Cardiac septum (tissue), 1 donor: Measurements from ENCODE around the gene ZSCAN31. TPM values are rescaled to one million over a fixed set of nuclear protein-coding genes. Genes with fewer than 3 reads are reported as not detected.
A peak's percentile ranks its signal among the peaks of the same experiment; 100 is the strongest.
"Not testable (repeated sequence)": the region's sequence is repeated elsewhere in the genome, so short reads cannot be mapped to it uniquely, and the experiment has no call there.

Experiments used
- DNase-seq: peaks from one replicate; pipeline ENCODE4 v3.0.0-alpha.2; 2020; ENCODE audit warnings: low spot score
- intact Hi-C: fragments of 100-400 bp; cut with DNase I; formaldehyde crosslinking; loops from one replicate; pipeline ENCODE4 v1.14.0; 2022
- total RNA-seq: library from RNA; stranded (reverse); fragmentation: NEBNext Ultra II Directional; extraction: Animal tissue kit (Norgen Biotek cat#: 25700); gene quantifications from one replicate; pipeline ENCODE4 v1.2.1, GENCODE V29; 2021
- donor health status: DM: no; HTN: no; CAD: no.

The ZSCAN31 gene
- total RNA-seq, 1 donor from 2014 or later, result 7.1 TPM

DNA sequence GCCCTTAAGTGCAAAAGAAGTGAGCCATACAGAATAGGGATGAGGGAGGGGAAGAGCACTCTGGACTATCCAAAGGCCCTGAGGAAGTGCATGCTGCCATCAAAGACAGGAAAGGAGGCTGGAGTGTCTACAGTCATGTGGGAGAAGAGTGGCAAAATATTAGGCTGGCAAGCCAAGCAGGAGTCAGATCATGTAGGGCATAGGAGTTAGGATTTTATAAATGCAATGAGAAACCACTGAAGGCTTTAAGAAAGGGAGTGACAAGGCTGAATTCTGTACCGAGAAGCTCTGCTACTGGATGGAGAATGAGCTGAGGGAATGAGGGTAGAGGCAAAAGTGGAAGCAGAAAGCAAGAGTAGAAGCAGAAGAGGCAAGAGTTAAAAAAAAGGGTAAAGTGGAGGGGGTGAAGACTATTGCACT is 2.3 kb downstream of the ZSCAN31 start:
- intact Hi-C loops, result loop anchor here (10.0 kb wide), 1 partner anchor 949 kb away; the partner anchor contains the start of gene ZNF391
- no peak for DNase-seq

DNA sequence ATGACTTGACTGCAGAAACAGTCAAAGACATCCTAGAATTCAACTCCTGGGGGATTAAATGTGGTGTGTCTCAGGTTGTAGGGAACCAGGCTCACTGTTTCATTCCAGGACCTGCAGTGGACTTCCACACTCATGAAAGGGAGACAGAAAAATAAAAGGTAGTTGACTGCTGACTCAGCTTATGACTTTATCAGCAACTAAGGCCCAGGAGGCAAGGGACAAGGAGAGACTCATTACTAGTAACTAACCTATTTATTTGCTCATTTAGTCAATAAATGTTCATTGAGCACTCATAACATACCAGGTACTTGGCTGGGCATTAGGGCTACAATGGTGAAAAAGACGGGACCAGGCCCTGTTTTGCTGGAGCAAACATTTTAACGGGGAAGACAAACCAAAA is 2.9 kb downstream of the ZSCAN31 start:
- intact Hi-C loops, result loop anchor here (10.0 kb wide), 1 partner anchor 948 kb away; the partner anchor contains the start of gene ZNF391
- DNase-seq, result no peak

DNA sequence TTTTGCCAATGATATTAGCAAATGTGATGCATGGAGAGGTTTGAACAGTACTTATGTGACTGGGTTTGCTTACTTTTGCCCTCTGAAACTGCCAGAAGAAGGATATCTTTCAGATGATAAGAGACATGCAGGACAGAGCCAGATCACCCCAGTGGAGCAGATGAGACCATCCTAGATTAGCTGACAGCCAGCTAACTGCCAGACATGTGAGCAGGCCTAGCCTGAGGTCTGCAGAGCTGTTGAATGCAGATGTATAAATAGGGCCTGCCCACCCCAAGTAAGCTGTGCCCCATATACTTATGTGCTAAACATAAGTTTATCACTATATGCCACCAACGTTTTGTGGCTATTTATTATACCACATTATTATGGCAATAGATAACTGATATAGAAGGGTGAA is 5.9 kb downstream of the ZSCAN31 start:
- intact Hi-C loops, result loop anchor here (10.0 kb wide), 1 partner anchor 945 kb away; the partner anchor contains the start of gene ZNF391

DNA sequence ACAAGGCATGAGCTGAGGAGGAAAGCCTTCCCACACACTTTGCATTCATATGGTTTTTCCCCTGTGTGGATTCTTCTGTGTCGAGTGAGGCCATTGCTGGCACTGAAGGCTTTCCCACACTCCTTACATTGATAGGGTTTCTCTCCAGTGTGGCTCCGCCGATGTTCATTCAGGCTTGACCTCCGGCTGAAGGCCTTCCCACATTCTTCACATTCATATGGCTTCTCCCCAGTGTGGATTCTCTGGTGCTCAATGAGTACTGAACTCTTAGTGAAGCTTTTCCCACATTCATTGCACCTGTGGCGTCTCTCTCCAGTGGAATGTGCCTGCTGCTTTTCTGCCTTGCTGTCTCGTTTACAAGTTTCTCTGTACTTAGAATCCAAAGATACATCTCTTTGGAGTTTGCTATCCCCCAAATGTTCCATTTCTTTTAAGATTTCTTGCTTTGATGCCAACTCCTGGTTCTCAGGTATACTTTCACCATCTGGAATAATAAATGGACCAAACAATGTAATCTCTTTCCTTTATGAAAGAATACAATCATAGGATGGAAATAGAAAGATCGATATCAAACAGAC is 9.5 kb downstream of the ZSCAN31 start:
- intact Hi-C loops, result no loop called here
- DNase-seq, result no peak

More for the DNA sequence above, 5.9 kb downstream of the ZSCAN31 start:
- no peak for DNase-seq

DNA sequence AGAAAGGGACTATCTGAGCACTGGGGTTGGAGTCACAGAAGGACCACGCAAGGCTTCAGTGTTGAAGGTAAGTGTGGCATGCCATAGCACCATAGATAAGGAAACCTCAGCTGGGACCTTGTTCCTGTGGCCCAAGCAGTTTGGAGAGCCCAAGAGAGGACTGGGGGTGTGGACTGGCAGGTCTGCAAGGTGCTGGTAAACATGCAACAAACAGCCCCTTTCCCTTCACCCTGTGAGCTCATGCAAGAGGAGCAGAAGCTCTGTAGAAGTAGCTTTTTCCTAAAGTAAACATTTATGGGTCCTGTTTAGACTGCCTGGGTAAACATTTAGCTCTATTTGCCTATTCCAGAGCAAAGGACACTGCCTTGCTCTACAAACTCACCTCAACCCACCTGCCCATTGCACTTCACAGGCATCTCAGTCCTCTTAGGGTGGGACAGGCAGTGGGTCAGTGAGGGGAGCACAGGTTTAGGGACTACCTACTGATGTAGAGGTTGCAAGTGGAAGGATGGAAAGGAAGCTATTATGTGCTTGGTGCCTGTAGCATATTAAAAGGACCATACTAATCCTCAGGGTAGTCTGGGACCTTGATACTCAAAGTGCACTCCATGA is 12.0 kb downstream of the ZSCAN31 start:
- DNase-seq, result no peak

DNA sequence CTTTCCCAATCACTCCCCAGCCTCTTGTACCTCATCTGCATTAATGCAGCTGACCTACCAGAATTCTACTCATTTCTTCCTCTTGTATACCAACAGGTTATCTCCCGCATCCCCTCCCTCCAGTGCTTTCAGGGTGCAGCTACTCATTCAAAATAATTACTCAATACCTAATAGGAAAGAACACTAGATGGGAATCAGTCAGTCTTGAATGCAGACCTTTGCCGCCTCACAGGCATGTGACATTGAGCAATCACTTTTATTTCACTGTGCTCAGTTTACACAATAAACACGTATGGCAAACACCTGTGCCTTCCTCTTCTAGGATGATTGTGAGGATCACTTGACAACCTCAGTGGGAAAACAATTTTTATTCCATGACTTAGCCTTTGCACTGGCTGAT is 13.3 kb downstream of the ZSCAN31 start:
- intact Hi-C loops, result no loop called here
- no peak for DNase-seq

More for the DNA sequence above, 12.0 kb downstream of the ZSCAN31 start:
- intact Hi-C loops, result no loop called here

DNA sequence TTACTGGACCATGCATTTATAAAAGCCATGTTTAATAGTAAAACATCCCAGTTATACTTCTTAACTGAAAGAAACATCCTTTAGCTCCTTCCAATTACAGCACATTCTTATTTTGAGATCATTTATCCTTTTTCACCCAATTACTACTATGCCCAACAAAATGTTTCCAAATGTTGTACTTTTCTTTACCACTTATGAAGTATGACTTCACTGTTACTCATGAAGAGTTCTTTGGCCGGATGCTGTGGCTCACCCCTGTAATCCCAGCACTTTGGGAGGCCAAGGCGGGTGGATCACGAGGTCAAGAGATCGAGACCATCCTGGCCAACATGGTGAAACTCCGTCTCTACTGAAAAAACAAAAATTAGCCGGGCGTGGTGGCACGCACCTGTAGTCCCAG is 18.1 kb downstream of the ZSCAN31 start:
- intact Hi-C loops, DNase-seq: not testable (repeated sequence)

DNA sequence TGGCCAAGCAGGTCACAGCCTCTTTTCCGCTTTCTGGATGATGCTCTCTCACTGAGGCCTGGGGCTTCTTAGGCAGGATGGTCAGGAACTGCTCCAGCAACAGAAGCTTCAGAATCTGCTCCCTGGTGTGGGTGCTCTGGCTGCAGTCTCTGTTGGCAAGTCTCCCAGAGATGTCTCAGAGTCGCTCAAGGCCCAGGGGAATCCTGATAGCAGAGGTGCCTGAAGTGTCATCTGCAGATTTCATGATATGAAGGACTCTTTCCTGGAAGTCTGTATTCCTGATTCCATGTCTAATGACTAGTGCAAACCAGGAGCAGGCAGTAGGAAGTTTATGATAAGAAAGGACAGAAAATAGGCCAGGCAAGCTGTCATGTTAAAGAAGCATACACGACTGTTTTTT is 20.3 kb downstream of the ZSCAN31 start:
- intact Hi-C loops, result no loop called here
- no peak for DNase-seq

DNA sequence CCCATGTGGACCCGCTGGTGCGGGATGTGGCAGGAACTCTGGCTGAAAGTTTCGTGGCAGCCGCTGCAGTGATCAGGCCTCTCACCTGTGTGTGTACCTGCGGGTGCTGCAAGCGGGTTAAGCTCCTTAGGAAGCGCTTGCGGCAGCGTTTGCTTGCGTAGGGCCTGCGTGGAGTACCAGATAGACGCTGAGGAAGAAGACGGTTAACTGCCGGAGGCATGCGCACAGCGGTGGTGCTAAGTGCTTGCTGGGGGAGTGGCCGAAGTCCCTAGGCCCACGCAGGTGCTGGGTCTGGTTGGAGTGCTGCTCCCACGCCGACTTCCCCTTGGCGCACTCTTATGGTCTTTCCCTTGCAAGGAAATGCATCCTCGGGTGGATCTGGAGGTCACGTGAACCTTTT is 23.0 kb downstream of the ZSCAN31 start:
- intact Hi-C loops, result no loop called here
- no peak for DNase-seq

DNA sequence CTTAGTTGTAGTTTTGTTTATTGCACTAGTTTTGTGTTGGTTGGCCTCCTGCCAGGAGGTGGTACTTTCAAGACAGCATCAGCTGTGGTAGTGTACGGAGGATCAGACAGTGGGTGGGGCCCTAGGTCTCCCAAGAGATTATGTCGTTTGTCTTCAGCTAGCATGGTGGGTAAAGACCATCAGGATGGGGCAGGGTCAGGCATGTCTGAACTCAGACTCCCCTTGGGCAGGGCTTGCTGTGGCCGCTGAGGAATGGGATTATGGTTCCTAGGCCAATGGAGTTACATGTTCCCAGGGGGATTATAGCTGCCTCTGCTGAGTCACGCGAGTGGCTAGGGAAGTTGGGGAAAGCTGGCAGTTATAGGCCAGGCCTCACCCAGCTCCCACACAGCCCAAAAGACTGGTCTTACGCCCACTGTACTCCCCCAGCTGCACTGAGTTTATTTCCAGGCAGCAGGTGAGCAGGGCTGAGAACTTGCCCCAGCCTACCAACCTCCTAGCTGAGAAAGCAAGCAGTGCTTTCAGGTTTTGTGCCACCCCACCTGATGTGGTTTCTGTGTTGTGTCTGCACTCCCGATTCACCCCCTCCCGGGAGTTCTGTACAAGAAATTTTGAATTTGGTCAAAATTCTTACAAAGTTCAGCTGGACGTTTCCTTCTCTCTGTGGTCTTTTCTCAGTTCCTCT is 24.7 kb downstream of the ZSCAN31 start:
- DNase-seq, result no peak
- intact Hi-C loops, result no loop called here

DNA sequence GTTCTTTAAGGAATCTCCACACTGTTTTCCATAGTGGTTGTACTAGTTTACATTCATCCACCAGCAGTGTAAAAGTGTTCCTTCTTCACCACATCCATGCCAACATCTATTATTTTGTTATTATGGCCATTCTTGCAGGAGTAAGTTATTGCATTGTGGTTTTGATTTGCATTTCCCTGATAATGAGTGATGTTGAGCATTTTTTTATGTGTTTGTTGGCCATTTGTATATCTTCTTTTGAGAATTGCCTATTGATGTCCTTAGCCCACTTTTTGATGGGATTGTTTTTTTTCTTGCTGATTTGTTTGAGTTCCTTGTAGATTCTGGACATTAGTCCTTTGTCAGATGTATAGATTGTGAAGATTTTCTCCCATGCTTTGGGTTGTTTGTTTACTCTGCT is 29.6 kb downstream of the ZSCAN31 start:
- DNase-seq, intact Hi-C loops: not testable (repeated sequence)

DNA sequence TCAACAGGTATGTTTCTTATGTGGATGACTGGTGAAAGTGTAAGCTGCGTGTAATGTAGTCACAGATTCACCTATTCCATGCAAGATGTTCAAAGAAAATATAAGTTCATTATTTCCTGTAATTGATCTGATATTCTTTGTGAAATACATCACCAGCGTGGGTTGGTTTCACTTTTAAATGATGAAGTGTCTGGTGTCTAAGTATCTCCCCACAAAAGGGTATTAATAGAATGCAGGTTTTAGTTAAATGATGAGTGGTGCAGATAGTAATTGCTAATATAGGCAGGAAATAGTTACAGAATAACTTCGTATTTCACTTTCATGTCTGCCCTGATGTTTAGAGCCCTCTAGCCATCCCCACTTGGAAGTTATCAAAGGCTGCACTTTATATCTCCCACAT is 32.4 kb downstream of the ZSCAN31 start:
- intact Hi-C loops, result no loop called here
- no peak for DNase-seq

DNA sequence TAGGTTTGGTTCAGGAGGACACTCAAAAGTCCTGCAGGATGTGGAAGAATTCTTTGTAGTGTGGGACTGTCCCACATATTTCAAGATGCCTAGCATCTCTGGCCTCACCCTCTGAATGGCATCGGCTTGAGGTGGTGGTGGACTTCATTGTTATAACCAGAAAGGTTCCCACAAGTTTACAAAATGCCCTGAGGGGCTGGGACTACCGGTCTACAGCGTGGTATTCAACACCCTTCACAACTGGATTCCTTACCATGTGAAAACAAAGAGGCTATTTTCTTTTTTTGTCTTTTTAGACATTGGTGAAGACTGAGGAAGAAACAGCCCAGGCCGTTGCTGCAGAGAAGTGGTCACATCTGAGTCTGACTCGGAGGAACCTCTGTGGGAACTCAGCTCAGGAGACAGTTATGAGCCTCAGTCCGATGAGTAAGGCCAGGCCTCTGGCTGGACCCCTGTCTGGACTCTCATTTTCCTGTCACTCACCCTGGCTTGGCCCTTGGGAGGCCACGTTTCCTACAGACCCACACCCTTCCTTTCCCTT is 39.4 kb downstream of the ZSCAN31 start:
- intact Hi-C loops, result no loop called here

DNA sequence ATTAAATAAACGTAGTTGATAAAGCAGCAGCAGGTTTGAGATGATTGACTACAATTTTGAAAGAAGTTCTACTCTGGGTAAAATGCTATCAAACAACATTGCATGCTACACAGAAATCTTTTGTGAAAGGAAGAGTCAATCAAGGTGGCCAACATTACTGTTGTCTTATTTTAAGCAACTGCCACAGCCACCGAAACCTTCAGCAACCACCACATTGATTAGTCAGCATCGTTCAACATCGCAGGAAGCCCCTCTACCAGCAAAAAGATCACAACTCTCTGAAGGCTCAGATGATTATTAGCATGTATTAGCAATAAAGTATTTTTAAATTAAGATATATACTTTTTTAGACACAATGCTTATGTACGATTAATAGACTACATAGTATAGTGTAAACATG is 40.6 kb downstream of the ZSCAN31 start:
- intact Hi-C loops, result no loop called here
- no peak for DNase-seq

More for the DNA sequence above, 39.4 kb downstream of the ZSCAN31 start:
- DNase-seq, result no peak

DNA sequence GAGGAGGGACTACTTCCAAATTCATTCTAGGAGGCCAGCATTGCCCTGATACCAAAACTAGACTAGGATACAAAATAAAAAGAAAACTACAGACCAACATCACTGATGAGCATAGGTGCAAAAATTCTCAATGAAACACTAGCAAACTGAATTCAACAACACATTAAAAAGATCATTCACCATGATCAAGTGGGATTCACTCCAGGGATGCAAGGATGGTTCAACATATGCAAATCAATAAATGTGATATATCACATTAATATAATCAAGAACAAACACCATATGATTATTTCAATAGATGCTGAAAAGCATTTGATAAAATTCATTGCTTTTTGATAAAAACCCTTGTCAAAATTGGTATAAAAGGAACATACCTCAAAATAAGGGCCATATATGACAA is 44.4 kb downstream of the ZSCAN31 start:
- intact Hi-C loops, result no loop called here

DNA sequence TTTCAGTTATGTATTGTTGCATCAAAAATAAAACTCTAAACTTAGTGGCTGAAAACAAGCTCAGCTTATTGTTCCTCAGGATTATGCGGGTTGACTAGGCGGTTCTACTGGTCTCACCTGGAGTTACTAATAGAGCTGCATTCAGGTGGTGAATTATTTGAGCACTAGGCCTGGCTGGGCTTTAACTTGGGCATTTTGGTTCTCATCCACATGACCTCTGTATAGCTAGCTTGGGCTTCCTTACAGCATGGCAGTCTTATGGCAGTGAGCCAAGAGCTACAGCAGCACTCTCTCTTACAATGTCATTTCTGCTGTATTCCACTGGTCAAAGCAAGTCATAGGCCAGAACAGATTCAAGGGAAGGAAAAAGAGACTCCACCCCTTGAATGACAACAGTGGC is 53.0 kb downstream of the ZSCAN31 start:
- intact Hi-C loops, result no loop called here
- DNase-seq, result no peak

More for the DNA sequence above, 44.4 kb downstream of the ZSCAN31 start:
- no peak for DNase-seq

DNA sequence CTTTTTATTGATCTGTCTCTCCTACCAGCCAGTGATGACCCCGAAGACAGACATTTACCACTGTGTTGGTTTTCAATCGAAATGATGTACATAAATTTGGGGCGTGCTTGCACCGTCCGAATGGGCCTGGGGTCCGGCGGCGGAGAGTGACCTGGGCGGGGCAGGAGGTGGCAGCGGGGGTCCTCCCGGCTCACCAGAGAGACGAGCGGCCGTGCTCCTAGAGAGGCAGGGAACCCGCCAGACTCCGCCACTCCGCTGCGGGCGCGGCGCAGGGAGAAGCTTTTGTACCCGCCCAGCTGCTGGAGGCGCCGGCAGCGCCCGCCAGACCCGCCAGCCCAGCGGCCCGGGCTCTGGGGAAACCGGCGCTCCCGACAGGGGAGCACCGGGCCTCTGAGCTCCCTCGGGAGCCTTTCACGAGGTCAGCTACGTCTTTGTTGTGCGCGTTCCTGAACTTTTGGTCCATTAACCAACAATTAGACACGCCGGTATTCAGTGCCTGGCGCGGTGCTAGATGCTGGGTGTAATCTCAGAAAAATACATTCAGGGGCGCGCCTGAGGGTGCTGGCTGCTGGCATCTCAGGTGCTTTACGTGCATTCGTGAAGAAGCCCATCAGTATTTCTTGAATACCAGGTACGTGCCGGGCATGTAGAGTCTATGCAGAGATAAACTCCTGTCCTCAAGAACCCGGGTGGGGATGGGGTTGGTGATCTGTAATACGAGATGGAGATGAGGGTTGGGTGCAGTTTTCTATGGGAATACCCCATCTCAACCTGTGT is 54.5 kb downstream of the ZSCAN31 start, which contains the start of gene PGBD1:
TSS of gene PGBD1 (plus strand) at position 285 of the 777 bp plus-strand sequence. CDS start 2,242 bp downstream, outside the sequence.
- peak; percentile 82 for DNase-seq
- intact Hi-C loops, result loop anchor here (2.0 kb wide), 1 partner anchor 69 kb away; no protein-coding TSS in a partner anchor

DNA sequence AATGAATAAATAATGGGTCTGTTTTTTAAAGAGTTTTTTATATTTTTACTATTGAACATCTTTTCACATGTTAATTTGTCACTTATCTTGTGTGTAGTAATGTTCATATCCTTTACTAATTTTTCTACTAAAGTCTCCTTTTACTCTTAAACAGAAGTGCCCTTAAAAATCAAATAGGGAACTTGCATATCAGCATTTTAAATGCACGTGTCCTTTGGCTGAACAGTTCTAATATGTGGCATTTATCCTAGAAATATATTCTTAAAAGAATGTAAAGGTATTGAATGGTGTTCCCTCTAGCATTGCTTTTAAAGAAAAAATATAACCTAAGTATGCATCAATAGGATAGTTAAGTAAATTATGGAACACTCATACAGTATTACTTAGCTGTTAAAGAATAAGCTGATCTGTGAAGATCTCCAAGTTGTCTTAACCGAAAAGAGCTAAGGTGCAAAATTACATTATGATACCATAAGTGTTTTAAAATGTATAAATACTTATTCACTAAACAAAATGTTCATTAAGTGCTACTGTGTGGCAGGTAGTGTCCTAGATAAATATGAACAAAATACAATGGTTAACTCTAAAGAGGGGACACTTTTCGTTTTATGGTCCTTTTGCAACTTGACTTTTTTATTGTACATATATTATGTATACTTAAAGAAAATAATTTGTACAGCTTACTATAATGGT is 55.2 kb downstream of the ZSCAN31 start:
- no peak for DNase-seq
- intact Hi-C loops, result loop anchor here (2.0 kb wide), 1 partner anchor 70 kb away; no protein-coding TSS in a partner anchor

DNA sequence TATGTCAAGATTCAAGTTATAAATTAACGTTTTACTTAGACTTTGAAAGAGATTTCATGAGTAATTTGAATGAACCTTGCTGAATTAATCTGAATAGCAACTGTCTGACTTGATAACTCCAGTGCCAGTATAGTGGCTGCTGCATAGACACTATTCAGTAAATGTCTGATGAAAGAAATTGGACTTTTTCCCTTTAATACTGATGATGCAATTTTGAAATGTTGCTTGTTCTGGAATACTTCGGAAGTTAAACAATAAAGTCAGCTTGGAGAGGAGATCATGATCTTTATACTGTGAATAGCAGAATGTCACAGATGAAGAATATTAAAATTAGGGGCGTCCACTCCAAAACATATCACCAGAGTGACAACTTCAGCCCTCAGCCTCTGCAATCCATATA is 58.2 kb downstream of the ZSCAN31 start:
- intact Hi-C loops, result no loop called here
- DNase-seq, result no peak
